Astrocyte (in vitro differentiated cells and primary cell): ENCODE data around the gene UBAC2.

Source experiments
- EZH2 ChIP-seq: IDR thresholded peaks from 2 replicates; pipeline ENCODE4 v1.6.1; 2012; ENCODE audit warnings: mild to moderate bottlenecking, low read length, inconsistent platforms; ENCODE audit not compliant: insufficient read depth
- TF ChIP-seq, protein P1 (sequence below): IDR thresholded peaks from 2 replicates; pipeline ENCODE4 v1.5.1; 2011; ENCODE audit warnings: low read depth, mild to moderate bottlenecking, inconsistent platforms, low read length, moderate library complexity; ENCODE audit not compliant: insufficient read depth

DNA sequence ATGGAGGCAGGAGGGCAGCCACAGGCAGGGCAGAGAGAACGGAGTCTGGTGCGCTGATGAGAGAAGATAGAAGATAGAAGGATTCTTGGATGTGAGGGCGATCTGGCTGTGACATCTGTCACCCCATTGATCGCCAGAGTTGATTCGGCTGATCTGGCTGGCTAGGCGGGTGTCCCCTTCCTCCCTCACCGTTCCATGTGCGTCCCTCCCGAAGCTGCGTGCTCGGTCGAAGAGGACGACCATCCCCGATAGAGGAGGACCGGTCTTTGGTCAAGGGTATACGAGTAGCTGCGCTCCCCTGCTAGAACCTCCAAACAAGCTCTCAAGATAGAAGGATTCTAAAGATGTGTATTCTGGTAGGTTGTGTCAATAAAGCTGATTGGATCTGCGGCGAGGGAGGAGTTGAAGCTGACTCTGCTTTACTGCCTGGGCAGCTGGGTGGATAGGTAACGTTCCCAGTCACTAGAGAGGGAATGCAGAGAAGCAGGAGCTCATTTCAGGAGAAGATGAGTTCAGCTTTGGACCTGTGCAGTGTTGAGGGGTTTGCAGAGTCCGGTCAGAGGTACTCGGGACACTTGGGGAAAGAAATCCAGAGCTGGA lies 5.1 kb downstream of the UBAC2 start:
- TF ChIP-seq, protein P1, sequence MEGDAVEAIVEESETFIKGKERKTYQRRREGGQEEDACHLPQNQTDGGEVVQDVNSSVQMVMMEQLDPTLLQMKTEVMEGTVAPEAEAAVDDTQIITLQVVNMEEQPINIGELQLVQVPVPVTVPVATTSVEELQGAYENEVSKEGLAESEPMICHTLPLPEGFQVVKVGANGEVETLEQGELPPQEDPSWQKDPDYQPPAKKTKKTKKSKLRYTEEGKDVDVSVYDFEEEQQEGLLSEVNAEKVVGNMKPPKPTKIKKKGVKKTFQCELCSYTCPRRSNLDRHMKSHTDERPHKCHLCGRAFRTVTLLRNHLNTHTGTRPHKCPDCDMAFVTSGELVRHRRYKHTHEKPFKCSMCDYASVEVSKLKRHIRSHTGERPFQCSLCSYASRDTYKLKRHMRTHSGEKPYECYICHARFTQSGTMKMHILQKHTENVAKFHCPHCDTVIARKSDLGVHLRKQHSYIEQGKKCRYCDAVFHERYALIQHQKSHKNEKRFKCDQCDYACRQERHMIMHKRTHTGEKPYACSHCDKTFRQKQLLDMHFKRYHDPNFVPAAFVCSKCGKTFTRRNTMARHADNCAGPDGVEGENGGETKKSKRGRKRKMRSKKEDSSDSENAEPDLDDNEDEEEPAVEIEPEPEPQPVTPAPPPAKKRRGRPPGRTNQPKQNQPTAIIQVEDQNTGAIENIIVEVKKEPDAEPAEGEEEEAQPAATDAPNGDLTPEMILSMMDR, result no peak
- no peak for TF ChIP-seq EZH2
